SK-N-SH (cell line): ENCODE measurements around the gene ZNF555.
A peak's percentile ranks its signal among the peaks of the same experiment; 100 is the strongest.

Experiments
- EZH2phosphoT487 ChIP-seq: fragments of 200-600 bp; sonication (generic); IDR thresholded peaks from 2 replicates; pipeline ENCODE4 v1.6.1; 2017; ENCODE audit warnings: low read depth, mixed run types, mild to moderate bottlenecking, antibody characterized with exemption, moderate library complexity, borderline replicate concordance
- RFX5 ChIP-seq: IDR thresholded peaks from 2 replicates; pipeline ENCODE4 v1.6.1; 2012; ENCODE audit warnings: mild to moderate bottlenecking, improper control_type of control experiment, low read length
- RXRA ChIP-seq: IDR thresholded peaks from 2 replicates; pipeline ENCODE4 v1.4.0; 2012; ENCODE audit warnings: low read depth, mild to moderate bottlenecking, borderline replicate concordance
- TF ChIP-seq, protein P1 (sequence below): IDR thresholded peaks from 2 replicates; pipeline ENCODE4 v1.6.1; 2012; ENCODE audit warnings: mild to moderate bottlenecking, low read depth, low read length, moderate library complexity
- TF ChIP-seq, protein P2 (sequence below): fragments of 200-600 bp; sonication (generic); IDR thresholded peaks from 2 replicates; pipeline ENCODE4 v1.6.1; 2017; ENCODE audit warnings: antibody characterized with exemption, mild to moderate bottlenecking, moderate library complexity
- TF ChIP-seq, protein P3 (sequence below): IDR thresholded peaks from 2 replicates; pipeline ENCODE4 v1.4.0; 2012; ENCODE audit warnings: low read depth, borderline replicate concordance

DNA sequence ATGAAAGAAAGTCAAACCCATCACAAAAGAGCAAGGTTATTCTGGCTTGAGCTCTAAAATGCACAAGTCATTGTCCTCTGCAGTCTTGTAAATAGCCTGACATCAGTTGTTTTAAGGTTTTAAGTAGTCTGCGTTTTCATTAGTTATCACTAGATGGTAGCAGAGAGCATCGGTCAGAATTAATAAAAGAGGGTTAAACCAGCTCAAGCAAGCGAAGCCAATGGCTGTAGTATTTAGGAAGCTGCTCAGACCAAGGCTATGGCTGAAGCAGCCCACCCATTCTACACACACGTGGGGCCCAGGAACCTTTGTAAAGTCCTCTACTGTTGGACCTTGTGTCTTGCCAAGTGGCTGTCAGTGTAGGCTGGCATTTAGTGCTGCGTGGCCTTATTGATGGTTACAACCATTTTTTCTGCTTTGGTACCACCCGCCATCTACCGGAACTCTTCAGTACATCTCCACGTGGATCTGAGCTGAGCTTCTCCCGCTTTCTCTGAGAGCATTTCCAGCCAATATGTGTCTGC lies 46.2 kb downstream of the ZNF555 start:
- TF ChIP-seq, protein P1, sequence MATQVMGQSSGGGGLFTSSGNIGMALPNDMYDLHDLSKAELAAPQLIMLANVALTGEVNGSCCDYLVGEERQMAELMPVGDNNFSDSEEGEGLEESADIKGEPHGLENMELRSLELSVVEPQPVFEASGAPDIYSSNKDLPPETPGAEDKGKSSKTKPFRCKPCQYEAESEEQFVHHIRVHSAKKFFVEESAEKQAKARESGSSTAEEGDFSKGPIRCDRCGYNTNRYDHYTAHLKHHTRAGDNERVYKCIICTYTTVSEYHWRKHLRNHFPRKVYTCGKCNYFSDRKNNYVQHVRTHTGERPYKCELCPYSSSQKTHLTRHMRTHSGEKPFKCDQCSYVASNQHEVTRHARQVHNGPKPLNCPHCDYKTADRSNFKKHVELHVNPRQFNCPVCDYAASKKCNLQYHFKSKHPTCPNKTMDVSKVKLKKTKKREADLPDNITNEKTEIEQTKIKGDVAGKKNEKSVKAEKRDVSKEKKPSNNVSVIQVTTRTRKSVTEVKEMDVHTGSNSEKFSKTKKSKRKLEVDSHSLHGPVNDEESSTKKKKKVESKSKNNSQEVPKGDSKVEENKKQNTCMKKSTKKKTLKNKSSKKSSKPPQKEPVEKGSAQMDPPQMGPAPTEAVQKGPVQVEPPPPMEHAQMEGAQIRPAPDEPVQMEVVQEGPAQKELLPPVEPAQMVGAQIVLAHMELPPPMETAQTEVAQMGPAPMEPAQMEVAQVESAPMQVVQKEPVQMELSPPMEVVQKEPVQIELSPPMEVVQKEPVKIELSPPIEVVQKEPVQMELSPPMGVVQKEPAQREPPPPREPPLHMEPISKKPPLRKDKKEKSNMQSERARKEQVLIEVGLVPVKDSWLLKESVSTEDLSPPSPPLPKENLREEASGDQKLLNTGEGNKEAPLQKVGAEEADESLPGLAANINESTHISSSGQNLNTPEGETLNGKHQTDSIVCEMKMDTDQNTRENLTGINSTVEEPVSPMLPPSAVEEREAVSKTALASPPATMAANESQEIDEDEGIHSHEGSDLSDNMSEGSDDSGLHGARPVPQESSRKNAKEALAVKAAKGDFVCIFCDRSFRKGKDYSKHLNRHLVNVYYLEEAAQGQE = no peak
- TF ChIP-seq, protein P2, sequence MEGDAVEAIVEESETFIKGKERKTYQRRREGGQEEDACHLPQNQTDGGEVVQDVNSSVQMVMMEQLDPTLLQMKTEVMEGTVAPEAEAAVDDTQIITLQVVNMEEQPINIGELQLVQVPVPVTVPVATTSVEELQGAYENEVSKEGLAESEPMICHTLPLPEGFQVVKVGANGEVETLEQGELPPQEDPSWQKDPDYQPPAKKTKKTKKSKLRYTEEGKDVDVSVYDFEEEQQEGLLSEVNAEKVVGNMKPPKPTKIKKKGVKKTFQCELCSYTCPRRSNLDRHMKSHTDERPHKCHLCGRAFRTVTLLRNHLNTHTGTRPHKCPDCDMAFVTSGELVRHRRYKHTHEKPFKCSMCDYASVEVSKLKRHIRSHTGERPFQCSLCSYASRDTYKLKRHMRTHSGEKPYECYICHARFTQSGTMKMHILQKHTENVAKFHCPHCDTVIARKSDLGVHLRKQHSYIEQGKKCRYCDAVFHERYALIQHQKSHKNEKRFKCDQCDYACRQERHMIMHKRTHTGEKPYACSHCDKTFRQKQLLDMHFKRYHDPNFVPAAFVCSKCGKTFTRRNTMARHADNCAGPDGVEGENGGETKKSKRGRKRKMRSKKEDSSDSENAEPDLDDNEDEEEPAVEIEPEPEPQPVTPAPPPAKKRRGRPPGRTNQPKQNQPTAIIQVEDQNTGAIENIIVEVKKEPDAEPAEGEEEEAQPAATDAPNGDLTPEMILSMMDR = peak; percentile 70
- TF ChIP-seq EZH2phosphoT487 = no peak
- no peak for TF ChIP-seq RFX5
- TF ChIP-seq RXRA = no peak
- TF ChIP-seq, protein P3, sequence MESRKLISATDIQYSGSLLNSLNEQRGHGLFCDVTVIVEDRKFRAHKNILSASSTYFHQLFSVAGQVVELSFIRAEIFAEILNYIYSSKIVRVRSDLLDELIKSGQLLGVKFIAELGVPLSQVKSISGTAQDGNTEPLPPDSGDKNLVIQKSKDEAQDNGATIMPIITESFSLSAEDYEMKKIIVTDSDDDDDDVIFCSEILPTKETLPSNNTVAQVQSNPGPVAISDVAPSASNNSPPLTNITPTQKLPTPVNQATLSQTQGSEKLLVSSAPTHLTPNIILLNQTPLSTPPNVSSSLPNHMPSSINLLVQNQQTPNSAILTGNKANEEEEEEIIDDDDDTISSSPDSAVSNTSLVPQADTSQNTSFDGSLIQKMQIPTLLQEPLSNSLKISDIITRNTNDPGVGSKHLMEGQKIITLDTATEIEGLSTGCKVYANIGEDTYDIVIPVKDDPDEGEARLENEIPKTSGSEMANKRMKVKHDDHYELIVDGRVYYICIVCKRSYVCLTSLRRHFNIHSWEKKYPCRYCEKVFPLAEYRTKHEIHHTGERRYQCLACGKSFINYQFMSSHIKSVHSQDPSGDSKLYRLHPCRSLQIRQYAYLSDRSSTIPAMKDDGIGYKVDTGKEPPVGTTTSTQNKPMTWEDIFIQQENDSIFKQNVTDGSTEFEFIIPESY = no peak
